ENCODE results near the gene ASB11.

DNA sequence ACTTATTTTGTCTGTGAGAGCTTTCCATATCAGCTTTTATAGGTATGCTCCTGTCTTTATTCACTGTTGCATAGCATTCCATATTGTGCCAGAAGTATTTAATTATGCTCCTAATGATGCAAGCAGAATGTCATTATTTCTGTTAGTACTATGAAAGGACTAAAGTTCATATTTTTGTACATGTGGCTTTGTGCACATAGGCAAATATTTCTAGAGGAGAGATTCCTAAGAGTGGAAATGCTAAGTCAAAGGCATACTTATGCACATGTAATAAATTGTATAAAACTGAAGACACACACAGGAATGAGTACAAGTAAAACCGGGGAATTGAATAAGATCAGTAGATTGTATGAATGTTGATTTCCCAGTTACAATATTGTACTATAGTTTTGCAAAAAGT lies 43.7 kb downstream of the ASB11 start:
- TF ChIP-seq, protein P1, sequence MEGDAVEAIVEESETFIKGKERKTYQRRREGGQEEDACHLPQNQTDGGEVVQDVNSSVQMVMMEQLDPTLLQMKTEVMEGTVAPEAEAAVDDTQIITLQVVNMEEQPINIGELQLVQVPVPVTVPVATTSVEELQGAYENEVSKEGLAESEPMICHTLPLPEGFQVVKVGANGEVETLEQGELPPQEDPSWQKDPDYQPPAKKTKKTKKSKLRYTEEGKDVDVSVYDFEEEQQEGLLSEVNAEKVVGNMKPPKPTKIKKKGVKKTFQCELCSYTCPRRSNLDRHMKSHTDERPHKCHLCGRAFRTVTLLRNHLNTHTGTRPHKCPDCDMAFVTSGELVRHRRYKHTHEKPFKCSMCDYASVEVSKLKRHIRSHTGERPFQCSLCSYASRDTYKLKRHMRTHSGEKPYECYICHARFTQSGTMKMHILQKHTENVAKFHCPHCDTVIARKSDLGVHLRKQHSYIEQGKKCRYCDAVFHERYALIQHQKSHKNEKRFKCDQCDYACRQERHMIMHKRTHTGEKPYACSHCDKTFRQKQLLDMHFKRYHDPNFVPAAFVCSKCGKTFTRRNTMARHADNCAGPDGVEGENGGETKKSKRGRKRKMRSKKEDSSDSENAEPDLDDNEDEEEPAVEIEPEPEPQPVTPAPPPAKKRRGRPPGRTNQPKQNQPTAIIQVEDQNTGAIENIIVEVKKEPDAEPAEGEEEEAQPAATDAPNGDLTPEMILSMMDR (IDR thresholded peaks at IDR 0.05): no peak
- TF ChIP-seq EZH2phosphoT487 (IDR thresholded peaks at IDR 0.05): no peak
